ENCODE data around the gene GPR141.

Gene GPR141

DNA sequence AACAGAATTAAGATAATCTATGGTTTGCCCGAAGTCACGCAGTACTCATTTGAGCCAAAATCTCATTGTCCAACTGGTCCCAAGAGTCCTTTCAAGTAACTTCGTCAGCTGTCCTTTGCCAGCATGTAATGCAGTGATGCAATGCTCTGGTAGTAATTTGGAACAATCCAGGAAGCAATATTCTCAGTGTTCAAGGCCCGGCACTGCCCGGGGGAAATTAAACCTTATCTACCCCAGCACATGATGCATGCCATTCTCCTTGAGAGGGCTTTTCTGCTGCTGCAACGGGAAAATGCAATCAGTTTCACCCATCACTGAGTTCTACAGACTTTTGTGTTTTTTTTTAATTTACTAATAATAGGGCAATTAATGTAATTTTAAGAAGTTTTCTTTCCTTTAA lies 87.3 kb downstream of the GPR141 start:
- Mint-ChIP-seq H3K4me1 (ENCODE audit: low read depth) (peaks cover 3% of the 10 kb centered on the region), H3K27me3 (ENCODE audit: low read depth) (no peaks in the 10 kb centered on the region), H3K4me3 (no peak overlapping the region), H3K27ac (no peak overlapping the region), H3K9me3 (peaks cover 7% of the 10 kb centered on the region), H3K36me3 (ENCODE audit: low read depth) (no peaks in the 10 kb centered on the region)

DNA sequence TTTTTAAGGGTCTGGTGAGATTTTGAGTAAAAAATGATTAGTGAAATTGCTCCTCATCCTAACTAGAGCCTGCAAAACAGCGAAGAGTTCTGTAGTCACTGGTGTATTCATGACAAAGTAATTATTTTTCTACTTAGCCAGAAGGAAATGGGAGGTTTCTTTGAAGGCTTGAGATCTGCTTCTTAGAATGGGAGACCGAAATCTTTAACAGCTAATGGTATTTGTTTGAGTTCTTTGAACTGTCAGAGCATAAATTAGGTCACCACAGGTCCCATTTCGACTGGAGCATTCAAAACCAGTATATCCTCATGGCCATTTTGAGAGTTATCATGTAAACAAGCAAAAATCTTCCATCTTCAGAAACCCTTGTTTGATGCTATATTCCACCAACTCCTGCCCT lies 87.8 kb downstream of the GPR141 start:
- no peak overlapping the region for H3K27ac Mint-ChIP-seq
- H3K9me3 Mint-ChIP-seq: peaks cover 7% of the 10 kb centered on the region
- H3K36me3 Mint-ChIP-seq (ENCODE audit: low read depth): no peaks in the 10 kb centered on the region
- H3K27me3 Mint-ChIP-seq (ENCODE audit: low read depth): no peaks in the 10 kb centered on the region
- H3K4me1 Mint-ChIP-seq (ENCODE audit: low read depth): no peaks in the 10 kb centered on the region
- H3K4me3 Mint-ChIP-seq: no peak overlapping the region

DNA sequence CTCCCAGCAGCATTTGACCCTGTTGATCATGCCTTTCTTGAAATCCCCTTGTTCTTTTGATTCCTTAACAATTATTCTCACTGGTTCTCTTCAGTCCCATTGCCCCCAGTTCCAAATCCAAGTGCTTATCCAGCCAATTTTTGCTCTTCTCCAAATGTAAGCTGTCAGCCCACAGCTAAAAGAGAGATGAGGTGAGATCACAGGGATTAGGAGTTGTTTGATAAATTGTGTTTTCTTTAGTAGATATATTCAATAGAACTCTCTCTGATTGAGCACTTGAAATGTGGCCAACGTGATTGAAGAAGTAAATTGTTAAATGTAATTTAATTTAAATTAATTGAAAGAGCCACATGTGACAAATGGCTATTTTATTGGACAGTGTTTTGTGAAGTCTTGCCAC lies 88.2 kb downstream of the GPR141 start:
- peaks cover 7% of the 10 kb centered on the region for H3K9me3 Mint-ChIP-seq
- H3K36me3 Mint-ChIP-seq (ENCODE audit: low read depth): no peaks in the 10 kb centered on the region
- H3K27me3 Mint-ChIP-seq (ENCODE audit: low read depth): no peaks in the 10 kb centered on the region
- H3K4me1 Mint-ChIP-seq (ENCODE audit: low read depth): no peaks in the 10 kb centered on the region
- H3K4me3 Mint-ChIP-seq: no peak overlapping the region
- H3K27ac Mint-ChIP-seq: no peak overlapping the region

DNA sequence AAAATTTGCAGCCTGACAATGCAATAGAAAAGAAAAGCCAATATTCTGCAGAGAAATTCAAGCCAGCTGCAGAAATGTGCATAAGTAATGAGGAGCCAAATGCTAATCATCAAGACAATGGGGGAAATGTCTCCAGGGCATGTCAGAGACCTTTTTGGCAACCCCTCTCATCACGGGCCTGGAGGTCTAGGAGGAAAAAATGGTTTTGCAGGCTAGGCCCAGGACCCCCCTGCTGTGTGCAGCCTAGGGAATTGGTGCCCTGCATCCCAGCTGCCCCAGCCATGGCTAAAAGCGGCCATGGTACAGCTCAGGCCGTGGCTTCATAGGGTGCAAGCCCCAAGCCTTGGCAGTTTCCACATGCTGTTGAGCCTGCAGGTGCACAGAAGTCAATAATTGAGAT lies 92.4 kb downstream of the GPR141 start:
- H3K36me3 Mint-ChIP-seq (ENCODE audit: low read depth): no peaks in the 10 kb centered on the region
- no peaks in the 10 kb centered on the region for H3K4me1 Mint-ChIP-seq (ENCODE audit: low read depth)
- no peak overlapping the region for H3K4me3 Mint-ChIP-seq
- H3K9me3 Mint-ChIP-seq: peaks cover 17% of the 10 kb centered on the region
- H3K27ac Mint-ChIP-seq: no peak overlapping the region
- H3K27me3 Mint-ChIP-seq (ENCODE audit: low read depth): peaks cover 4% of the 10 kb centered on the region

DNA sequence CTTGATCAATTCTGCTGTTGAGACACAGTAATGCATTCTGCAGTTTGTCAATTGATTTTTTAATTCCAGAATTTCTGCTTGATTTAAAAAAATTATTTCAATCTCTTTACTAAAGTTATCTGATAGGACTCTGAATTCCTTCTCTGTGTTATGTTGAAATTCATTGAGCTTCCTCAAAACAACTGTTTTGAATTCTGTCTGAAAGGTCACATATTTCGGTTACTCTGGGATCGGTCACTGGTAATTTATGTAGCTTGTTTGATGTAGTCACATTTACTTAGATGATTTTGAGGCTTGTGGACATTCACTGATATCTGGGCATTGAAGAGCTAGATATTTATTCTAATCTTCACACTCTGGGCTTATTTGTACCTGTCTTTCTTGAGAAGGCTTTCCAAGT lies 97.6 kb downstream of the GPR141 start:
- Mint-ChIP-seq H3K36me3 (ENCODE audit: low read depth) (no peaks in the 10 kb centered on the region), H3K4me1 (ENCODE audit: low read depth) (no peaks in the 10 kb centered on the region), H3K27ac (no peak overlapping the region), H3K27me3 (ENCODE audit: low read depth) (peaks cover 4% of the 10 kb centered on the region), H3K9me3 (peaks cover 10% of the 10 kb centered on the region), H3K4me3 (no peak overlapping the region)

DNA sequence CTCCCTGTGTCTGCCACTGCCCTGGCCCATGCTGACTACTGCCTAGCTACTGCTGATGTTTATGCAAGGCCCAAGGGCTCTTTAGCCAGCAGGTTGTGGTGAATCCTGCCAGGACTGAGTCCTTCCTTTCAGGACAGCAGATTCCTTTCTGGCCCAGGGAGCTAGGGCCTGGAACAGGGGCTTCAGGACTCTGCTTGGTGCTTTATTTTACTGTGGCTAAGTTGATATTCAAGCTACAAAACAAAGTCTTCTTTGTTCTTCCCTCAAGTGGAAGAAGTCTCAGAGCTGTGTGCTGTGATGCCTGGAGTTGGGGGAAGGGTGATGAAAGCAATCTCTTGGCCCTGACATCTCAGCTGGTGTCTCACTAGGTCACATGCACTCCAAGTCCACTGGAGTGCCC lies 98.6 kb downstream of the GPR141 start:
- Mint-ChIP-seq H3K9me3 (peaks cover 10% of the 10 kb centered on the region), H3K4me1 (ENCODE audit: low read depth) (peaks cover 2% of the 10 kb centered on the region), H3K27me3 (ENCODE audit: low read depth) (peaks cover 4% of the 10 kb centered on the region), H3K4me3 (no peak overlapping the region), H3K36me3 (ENCODE audit: low read depth) (no peaks in the 10 kb centered on the region), H3K27ac (no peak overlapping the region)

DNA sequence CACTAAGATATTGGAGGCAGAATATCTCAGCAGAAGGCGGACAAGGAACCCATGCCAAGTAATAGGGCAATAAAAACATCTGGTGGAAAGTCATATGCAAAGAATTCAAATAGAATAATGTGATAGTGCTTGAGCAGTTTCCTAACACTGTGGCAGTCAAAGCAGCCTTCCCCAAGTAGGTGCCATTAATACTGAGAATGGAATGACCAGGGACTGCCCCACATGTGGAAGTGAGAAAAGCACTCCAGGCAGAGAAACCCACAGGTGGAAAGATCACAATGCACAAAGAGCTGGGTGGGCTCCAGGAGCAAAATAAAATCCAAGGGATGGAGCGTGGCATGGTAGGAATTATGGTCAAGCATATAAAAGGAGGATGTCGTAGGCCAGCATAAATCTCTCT lies 100.4 kb downstream of the GPR141 start:
- no peaks in the 10 kb centered on the region for H3K36me3 Mint-ChIP-seq (ENCODE audit: low read depth)
- H3K27me3 Mint-ChIP-seq (ENCODE audit: low read depth): peaks cover 4% of the 10 kb centered on the region
- no peaks in the 10 kb centered on the region for H3K9me3 Mint-ChIP-seq
- H3K27ac Mint-ChIP-seq: no peak overlapping the region
- H3K4me3 Mint-ChIP-seq: no peak overlapping the region
- peaks cover 2% of the 10 kb centered on the region for H3K4me1 Mint-ChIP-seq (ENCODE audit: low read depth)

DNA sequence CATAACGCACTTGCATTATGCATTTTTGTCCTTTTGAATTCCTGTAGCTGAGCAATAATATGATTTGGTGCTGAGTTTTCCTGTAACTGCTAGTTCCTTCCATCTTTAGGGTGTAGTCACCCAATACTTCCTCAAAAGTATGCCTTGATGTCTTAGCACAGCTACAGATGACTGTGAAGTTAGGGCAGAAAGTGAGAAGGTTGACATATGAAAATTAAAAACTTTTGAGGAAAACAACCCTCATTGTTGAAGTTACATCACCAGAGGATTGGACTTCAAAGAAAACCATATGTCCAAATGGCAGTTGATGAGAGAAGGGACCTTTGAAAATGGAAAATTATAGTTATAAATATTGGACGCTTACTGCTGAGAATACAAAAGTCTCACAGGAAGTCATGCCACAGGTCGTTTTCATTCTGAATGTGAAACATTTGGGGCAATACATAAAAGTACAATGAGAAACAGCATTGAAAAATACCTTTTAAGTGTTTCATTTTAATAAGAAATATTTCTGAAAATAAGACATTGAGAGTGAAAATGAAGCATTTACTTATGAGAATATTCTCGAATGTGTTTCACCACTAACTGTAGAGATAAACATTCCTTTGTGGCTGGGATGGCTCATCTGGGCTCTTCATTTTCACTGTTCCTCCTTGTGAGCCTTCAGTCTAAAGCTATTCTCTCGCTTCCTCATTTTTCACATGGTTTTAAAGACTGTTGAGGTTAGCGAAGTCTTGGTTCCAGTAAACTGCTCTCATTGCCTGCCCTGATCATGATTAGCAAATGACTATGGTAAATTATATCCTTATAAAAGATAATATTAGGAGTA lies 103.4 kb downstream of the GPR141 start:
- H3K36me3 Mint-ChIP-seq (ENCODE audit: low read depth): no peaks in the 10 kb centered on the region
- peaks cover 2% of the 10 kb centered on the region for H3K4me1 Mint-ChIP-seq (ENCODE audit: low read depth)
- no peaks in the 10 kb centered on the region for H3K9me3 Mint-ChIP-seq
- no peak overlapping the region for H3K4me3 Mint-ChIP-seq
- H3K27me3 Mint-ChIP-seq (ENCODE audit: low read depth): no peaks in the 10 kb centered on the region
- H3K27ac Mint-ChIP-seq: peak overlapping the region; percentile 49
